GM10266 (cell line): ENCODE data around the gene CLIC5.

Experiments used
- DNase-seq: peaks from one replicate; pipeline ENCODE4 v3.0.0; 2012; ENCODE audit errors: extremely low spot score
- TF ChIP-seq, protein P1 (sequence below): IDR thresholded peaks from 2 replicates; pipeline ENCODE4 v1.5.1; 2012; ENCODE audit warnings: mild to moderate bottlenecking, low read depth; ENCODE audit not compliant: control insufficient read depth, insufficient read depth; ENCODE audit errors: missing control alignments

The CLIC5 gene

DNA sequence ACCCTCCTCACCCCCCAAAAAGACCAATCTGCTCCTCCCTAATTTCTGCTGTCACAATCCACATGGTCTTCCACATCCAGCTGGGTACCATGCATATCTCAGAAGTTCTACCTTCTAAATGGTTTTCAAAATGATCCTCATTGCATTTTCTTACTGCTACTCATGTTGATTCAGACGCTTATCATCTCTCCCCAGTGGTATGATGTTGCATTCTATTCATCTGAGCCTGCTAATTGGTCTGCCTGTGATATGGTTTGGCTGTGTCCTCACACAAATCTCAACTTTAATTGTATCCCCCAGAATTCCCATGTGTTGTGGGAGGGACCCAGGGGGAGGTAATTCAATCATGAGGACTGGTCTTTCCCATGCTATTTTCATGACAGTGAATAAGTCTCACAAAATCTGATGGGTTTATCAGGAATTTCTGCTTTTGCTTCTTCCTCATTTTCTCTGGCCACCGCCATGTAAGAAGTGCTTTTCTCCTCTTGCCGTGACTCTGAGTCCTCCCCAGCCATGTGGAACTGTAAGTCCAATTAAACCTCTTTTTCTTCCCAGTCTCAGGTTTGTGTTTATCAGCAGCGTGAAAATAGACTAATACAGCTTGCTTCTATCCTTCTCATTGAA is 41.4 kb upstream of the CLIC5 start:
- TF ChIP-seq, protein P1, sequence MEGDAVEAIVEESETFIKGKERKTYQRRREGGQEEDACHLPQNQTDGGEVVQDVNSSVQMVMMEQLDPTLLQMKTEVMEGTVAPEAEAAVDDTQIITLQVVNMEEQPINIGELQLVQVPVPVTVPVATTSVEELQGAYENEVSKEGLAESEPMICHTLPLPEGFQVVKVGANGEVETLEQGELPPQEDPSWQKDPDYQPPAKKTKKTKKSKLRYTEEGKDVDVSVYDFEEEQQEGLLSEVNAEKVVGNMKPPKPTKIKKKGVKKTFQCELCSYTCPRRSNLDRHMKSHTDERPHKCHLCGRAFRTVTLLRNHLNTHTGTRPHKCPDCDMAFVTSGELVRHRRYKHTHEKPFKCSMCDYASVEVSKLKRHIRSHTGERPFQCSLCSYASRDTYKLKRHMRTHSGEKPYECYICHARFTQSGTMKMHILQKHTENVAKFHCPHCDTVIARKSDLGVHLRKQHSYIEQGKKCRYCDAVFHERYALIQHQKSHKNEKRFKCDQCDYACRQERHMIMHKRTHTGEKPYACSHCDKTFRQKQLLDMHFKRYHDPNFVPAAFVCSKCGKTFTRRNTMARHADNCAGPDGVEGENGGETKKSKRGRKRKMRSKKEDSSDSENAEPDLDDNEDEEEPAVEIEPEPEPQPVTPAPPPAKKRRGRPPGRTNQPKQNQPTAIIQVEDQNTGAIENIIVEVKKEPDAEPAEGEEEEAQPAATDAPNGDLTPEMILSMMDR = no peak
- DNase-seq = no peak

DNA sequence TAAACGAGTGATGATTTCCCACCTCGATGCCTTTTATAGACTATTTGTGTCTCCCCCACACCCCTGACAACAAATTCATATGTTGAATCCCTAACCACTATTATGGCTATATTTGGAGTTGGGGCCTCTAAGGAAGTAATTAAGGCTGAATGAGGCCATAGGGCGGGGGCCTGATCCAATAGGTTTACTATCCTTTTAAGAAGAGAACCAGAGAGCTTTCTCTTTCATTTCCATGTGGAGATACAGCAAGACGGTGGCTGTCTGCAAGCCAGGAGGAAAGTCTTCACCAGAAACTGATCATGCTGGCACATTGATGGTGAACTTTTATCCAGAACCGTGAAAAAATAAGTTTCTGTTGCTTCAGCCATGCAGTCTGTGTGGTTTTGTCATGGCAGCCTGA is 38.9 kb upstream of the CLIC5 start:
- no peak for DNase-seq
- TF ChIP-seq, protein P1 = no peak

DNA sequence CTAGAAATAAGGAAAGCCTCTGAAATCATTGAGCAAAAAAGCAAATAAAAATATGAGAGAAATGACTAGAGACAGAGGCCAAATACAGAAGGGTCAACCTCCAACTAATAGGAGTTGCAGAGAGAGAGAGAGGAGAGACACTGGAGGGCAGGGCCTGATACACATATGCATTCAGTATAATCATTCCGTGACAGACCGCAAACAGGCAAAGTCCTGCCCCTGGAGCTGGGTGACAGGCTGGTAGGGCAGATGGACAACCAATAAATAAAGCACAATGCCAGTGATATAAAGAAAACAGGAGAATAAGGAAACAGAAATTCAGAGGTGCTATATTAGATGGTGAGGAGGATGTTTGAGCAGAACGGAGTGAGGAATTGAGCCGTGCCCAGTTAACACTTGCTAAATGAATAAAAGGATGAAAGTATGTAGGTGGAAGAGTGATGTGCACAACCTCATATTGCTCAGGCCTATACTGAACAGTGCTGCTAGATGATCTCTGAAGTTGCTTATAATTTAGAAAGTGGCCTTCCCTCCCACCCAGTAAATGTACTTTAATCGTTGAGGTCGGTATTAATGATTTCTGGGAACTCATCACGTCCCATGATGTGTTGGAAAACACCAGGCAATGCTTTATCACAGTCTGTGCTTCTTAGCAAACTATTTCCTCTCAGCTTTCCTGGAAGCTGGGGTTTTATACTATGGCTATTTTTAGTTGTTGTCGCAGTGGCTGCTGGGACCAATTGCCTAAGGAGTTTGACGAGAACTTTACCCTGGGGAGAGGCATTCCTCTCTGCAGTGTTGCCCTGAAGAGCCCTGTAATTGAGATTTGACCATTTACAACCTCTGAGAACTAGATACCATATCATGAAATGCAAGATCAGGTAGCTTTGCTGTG is 37.6 kb upstream of the CLIC5 start:
- no peak for DNase-seq
- TF ChIP-seq, protein P1 = no peak

DNA sequence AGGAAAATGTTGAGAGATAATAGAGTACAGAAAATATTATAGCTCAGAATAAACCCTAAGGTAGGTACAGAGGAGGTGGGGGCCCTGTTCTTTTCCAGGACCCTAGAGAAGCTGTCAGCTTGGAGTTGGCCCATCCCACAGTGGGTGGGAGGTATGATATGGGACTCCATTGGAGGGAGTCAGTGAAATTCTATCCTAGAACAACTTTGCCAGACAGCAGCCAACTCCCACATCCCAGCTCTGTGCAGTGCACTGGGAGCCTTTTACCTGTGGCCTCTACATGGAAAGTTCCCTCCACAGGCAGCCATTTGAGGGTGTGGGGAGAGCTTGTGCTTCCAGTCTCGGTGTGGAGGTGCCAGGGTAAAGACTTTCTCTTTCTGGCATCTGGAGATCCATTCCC is 36.8 kb upstream of the CLIC5 start:
- no peak for DNase-seq
- TF ChIP-seq, protein P1 = no peak

DNA sequence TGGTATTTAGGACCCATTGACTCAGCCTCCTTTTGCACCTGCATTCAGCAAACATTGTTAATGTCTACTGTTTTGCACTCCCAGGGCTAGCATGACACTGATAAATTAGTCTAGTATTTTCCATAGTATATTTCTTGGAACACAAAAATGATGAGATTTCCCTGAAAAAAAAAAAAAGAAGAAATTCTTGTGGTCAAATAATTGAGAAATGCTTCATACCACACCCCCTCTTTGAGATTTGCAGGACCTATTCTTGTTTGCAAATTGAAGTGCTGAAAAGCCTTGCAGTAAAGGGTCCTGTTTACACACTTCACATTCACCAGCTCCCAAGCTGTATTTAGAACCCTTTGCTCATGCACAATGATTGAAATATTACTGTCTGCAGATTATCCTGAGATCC is 36.3 kb upstream of the CLIC5 start:
- TF ChIP-seq, protein P1 = no peak
- no peak for DNase-seq

DNA sequence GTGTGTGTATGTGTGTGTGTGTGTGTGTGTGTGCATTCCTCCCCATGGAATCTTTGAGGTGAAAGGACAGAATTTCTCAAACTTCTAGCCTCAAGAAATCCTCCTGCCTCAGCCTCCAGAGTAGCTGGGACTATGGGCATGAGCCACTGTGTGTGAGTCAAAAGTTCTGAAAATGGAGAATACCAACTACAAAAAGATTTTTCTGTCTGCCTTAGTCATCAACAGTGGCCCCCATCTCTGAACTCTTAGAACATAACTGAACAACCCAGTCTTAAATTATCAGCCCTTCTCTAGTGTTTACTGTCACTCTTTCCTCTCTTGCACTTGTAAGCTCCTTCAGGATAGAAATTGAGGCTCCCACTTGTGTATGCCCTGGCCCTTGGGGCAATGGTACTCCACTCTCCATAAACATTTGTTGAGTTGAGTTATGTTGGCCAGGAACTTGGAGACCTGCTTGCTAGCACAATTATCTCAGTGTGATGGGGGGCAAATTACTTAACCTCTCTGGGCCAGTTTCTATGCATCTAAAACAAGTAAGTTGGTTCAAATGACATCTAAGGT is 35.3 kb upstream of the CLIC5 start:
- no peak for DNase-seq
- TF ChIP-seq, protein P1 = no peak
